ENCODE results near the gene DNAH17.

DNA sequence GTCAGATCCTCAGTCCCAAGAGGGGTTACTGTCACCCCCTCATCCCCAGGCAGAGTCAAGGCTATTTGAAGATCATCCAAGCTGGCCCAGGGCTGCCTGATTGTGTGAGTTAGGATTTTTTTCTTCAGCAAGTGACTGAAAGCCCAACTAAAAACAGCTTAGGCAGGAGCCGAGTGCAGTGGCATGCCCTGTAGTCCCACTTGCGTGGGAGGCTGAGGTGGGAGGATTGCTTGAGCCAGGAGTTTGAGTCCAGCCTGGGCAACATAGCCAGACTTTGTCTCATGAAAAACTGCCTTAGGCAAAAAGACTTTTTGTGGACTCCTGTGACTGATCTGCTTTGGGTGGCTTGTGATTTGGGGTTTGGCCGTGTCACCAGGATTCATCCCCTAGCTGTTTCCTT lies 178.8 kb downstream of the DNAH17 start:
- TF ChIP-seq, protein P1, sequence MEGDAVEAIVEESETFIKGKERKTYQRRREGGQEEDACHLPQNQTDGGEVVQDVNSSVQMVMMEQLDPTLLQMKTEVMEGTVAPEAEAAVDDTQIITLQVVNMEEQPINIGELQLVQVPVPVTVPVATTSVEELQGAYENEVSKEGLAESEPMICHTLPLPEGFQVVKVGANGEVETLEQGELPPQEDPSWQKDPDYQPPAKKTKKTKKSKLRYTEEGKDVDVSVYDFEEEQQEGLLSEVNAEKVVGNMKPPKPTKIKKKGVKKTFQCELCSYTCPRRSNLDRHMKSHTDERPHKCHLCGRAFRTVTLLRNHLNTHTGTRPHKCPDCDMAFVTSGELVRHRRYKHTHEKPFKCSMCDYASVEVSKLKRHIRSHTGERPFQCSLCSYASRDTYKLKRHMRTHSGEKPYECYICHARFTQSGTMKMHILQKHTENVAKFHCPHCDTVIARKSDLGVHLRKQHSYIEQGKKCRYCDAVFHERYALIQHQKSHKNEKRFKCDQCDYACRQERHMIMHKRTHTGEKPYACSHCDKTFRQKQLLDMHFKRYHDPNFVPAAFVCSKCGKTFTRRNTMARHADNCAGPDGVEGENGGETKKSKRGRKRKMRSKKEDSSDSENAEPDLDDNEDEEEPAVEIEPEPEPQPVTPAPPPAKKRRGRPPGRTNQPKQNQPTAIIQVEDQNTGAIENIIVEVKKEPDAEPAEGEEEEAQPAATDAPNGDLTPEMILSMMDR (IDR thresholded peaks at IDR 0.05) = no peak
- no peak for TF ChIP-seq EZH2 (IDR thresholded peaks at IDR 0.05)
- no peak for TF ChIP-seq EZH2phosphoT487 (IDR thresholded peaks at IDR 0.05)
